Neural cell (in vitro differentiated cells): Measurements from ENCODE around the gene HSD11B2. TPM values are rescaled to one million over a fixed set of nuclear protein-coding genes. Genes with fewer than 3 reads are reported as not detected.

Source experiments
- H2AFZ ChIP-seq: fragments of 200-600, 300-800 bp; sonication (generic), shearing (Covaris generic); 2 replicates; pipeline ENCODE4 v1.6.0; 2014; ENCODE audit warnings: low read depth, mild to moderate bottlenecking, antibody characterized with exemption, low read length, moderate library complexity
- H3F3A ChIP-seq: fragments of 200-600 bp; shearing (Covaris generic); 2 replicates; pipeline ENCODE4 v1.6.1; 2016; ENCODE audit warnings: mild to moderate bottlenecking, moderate library complexity, mixed read lengths, antibody characterized with exemption, low read length; ENCODE audit not compliant: insufficient read depth, poor library complexity, severe bottlenecking
- H3K27ac ChIP-seq: fragments of 200-600, 300-800 bp; sonication (generic), shearing (Covaris generic); 2 replicates; pipeline ENCODE4 v1.5.1; 2014; ENCODE audit warnings: mild to moderate bottlenecking, low read length, moderate library complexity
- H3K27me3 ChIP-seq: fragments of 300-800, 200-600 bp; sonication (generic), shearing (Covaris generic); 2 replicates; pipeline ENCODE4 v1.6.0; 2014; ENCODE audit warnings: mild to moderate bottlenecking, low read depth, low read length, moderate library complexity; ENCODE audit not compliant: insufficient read depth
- H3K36me3 ChIP-seq: fragments of 300-800, 200-600 bp; sonication (generic), shearing (Covaris generic); 2 replicates; pipeline ENCODE4 v1.5.1; 2014; ENCODE audit warnings: mild to moderate bottlenecking, antibody characterized with exemption, low read length, moderate library complexity; ENCODE audit not compliant: insufficient read depth
- H3K4me2 ChIP-seq: fragments of 300-800, 200-600 bp; sonication (generic), shearing (Covaris generic); 2 replicates; pipeline ENCODE4 v1.6.0; 2014; ENCODE audit warnings: mild to moderate bottlenecking, low read length
- H3K4me3 ChIP-seq: fragments of 300-800, 200-600 bp; sonication (generic), shearing (Covaris generic); 2 replicates; pipeline ENCODE4 v1.5.1; 2014; ENCODE audit warnings: mild to moderate bottlenecking, low read length, moderate library complexity
- H3K79me2 ChIP-seq: fragments of 200-600 bp; shearing (Covaris generic); replicated peaks from 2 replicates; pipeline ENCODE4 v1.6.0; 2014; ENCODE audit warnings: mild to moderate bottlenecking, low read length, moderate library complexity; ENCODE audit not compliant: insufficient read depth
- H3K9ac ChIP-seq: fragments of 300-800, 200-600 bp; sonication (generic), shearing (Covaris generic); 2 replicates; pipeline ENCODE4 v1.6.1; 2016; ENCODE audit warnings: mild to moderate bottlenecking, low read length, mixed read lengths
- H3K9me2 ChIP-seq: fragments of 200-600 bp; shearing (Covaris generic); 2 replicates; pipeline ENCODE4 v1.6.1; 2016; ENCODE audit warnings: mild to moderate bottlenecking, low read length, mixed read lengths; ENCODE audit not compliant: insufficient read depth
- H3K9me3 ChIP-seq: fragments of 200-600, 300-800 bp; sonication (generic), shearing (Covaris generic); 2 replicates; pipeline ENCODE4 v1.6.1; 2016; ENCODE audit warnings: mild to moderate bottlenecking, mixed run types, low read length, moderate library complexity, mixed read lengths
- H4K20me1 ChIP-seq: fragments of 200-600 bp; shearing (Covaris generic); 2 replicates; pipeline ENCODE4 v1.6.1; 2016; ENCODE audit warnings: mild to moderate bottlenecking, mixed run types; ENCODE audit not compliant: insufficient read depth
- CTCF ChIP-seq: fragments of 450-650 bp; IDR thresholded peaks from 2 replicates; pipeline ENCODE4 v1.5.1; 2014; ENCODE audit warnings: antibody characterized with exemption, mild to moderate bottlenecking, moderate library complexity; ENCODE audit not compliant: poor library complexity, severe bottlenecking
- EP300 ChIP-seq: fragments of 450-650 bp; conservative IDR thresholded peaks from 2 replicates; pipeline ENCODE4 v1.6.1; 2014; ENCODE audit warnings: antibody characterized with exemption, mild to moderate bottlenecking, moderate library complexity; ENCODE audit not compliant: poor library complexity, severe bottlenecking
- EZH2 ChIP-seq: fragments of 200-600, 300-800 bp; shearing (Covaris generic), sonication (generic); IDR thresholded peaks from 2 replicates; pipeline ENCODE4 v1.6.1; 2014; ENCODE audit warnings: antibody characterized with exemption, low read length, borderline replicate concordance, mild to moderate bottlenecking; ENCODE audit not compliant: insufficient read depth, poor library complexity, severe bottlenecking
- MXI1 ChIP-seq: fragments of 450-650 bp; conservative IDR thresholded peaks from 2 replicates; pipeline ENCODE4 v1.6.1; 2014; ENCODE audit warnings: antibody characterized with exemption, mild to moderate bottlenecking; ENCODE audit not compliant: poor library complexity, severe bottlenecking
- POLR2AphosphoS5 ChIP-seq: IDR thresholded peaks from 2 replicates; pipeline ENCODE4 v1.6.1; 2012
- RAD21 ChIP-seq: fragments of 450-650 bp; conservative IDR thresholded peaks from 2 replicates; pipeline ENCODE4 v1.6.1; 2014; ENCODE audit warnings: antibody characterized with exemption, mild to moderate bottlenecking, moderate library complexity
- REST ChIP-seq: IDR thresholded peaks from 2 replicates; pipeline ENCODE4 v1.6.1; 2012; ENCODE audit warnings: borderline replicate concordance
- SMC3 ChIP-seq: fragments of 450-650 bp; conservative IDR thresholded peaks from 2 replicates; pipeline ENCODE4 v1.6.1; 2014; ENCODE audit warnings: antibody characterized with exemption, mild to moderate bottlenecking, moderate library complexity; ENCODE audit not compliant: poor library complexity
- TAF1 ChIP-seq: IDR thresholded peaks from 2 replicates; pipeline ENCODE4 v1.6.1; 2012; ENCODE audit warnings: low read depth
- polyA plus RNA-seq: library from polyadenylated mRNA; depleted of rRNA; stranded (reverse); fragments of >200 nt; gene quantifications from 2 replicates; pipeline ENCODE4 v1.2.3, GENCODE V29; 2014

Gene HSD11B2
- polyA plus RNA-seq, 1 donor from 2014 or later, result 0.24 TPM

GRCh38 chr16:67387479-67388079, 43.3 kb upstream of the HSD11B2 start:
- Histone ChIP-seq H2AFZ (no peak overlapping the region), H3K4me3 (no peak overlapping the region), H3K27ac (no peak overlapping the region), H3K27me3 (no peaks in the 10 kb centered on the region), H3K9me3 (no peaks in the 10 kb centered on the region), H3K4me2 (no peak overlapping the region), H3K9ac (no peak overlapping the region), H3F3A (no peaks in the 10 kb centered on the region), H3K9me2 (no peaks in the 10 kb centered on the region), H4K20me1 (no peaks in the 10 kb centered on the region), H3K36me3 (no peaks in the 10 kb centered on the region), H3K79me2 (no peaks in the 10 kb centered on the region)
- TF ChIP-seq POLR2AphosphoS5, result no peak
- TF ChIP-seq MXI1, result no peak
- TF ChIP-seq EZH2, result no peak
- TF ChIP-seq CTCF, result no peak
- no peak for TF ChIP-seq SMC3
- TF ChIP-seq RAD21, result no peak
- TF ChIP-seq EP300, result no peak
- no peak for TF ChIP-seq REST
- TF ChIP-seq TAF1, result no peak

- no peaks in the 10 kb centered on the region for H3K9me2 ChIP-seq
- H3K27me3 ChIP-seq, result no peaks in the 10 kb centered on the region
- no peaks in the 10 kb centered on the region for H3K79me2 ChIP-seq
- TF ChIP-seq CTCF, result no peak
- no peak for TF ChIP-seq POLR2AphosphoS5
- no peak for TF ChIP-seq RAD21
- no peak for TF ChIP-seq EP300
- TF ChIP-seq MXI1, result no peak
- no peak for TF ChIP-seq REST
- TF ChIP-seq TAF1, result no peak
- TF ChIP-seq SMC3, result no peak
- no peak for TF ChIP-seq EZH2
- H3K4me2 ChIP-seq, result no peak overlapping the region
- H3F3A ChIP-seq, result no peaks in the 10 kb centered on the region
- H4K20me1 ChIP-seq, result no peaks in the 10 kb centered on the region
- no peak overlapping the region for H3K4me3 ChIP-seq
- no peaks in the 10 kb centered on the region for H3K36me3 ChIP-seq
- no peaks in the 10 kb centered on the region for H3K9me3 ChIP-seq
- H3K9ac ChIP-seq, result no peak overlapping the region
- no peak overlapping the region for H3K27ac ChIP-seq
- no peak overlapping the region for H2AFZ ChIP-seq
These were observed 42.7 kb upstream of the HSD11B2 start for GRCh38 chr16:67388191-67388590.
